GM12878 (cell line): ENCODE data around the gene PSAPL1. TPM values are rescaled to one million over a fixed set of nuclear protein-coding genes. Genes with fewer than 3 reads are reported as not detected.

Experiments used
- ATAC-seq: fragments of 200-7000 bp; cut with Tn5 transposase; 3 replicates; pipeline ENCODE4 v1.9.1; 2020; ENCODE audit warnings: mild to moderate bottlenecking, moderate library complexity
- BruUV-seq: library from RNA; stranded (reverse); fragments of 400-500 nt; replicated peaks from 2 replicates; lab custom pipeline; 2021; lab: Mats Ljungman, UMichigan
- CTCF ChIA-PET: fragments of 300-600 bp; sonication (Branson Sonifier 250); formaldehyde crosslinking; extraction: SDS; loops from one replicate; lab custom pipeline; 2021; ENCODE audit warnings: inconsistent platforms; lab: Yijun Ruan, JAX
- POLR2A ChIA-PET: fragments of 350-600 bp; formaldehyde crosslinking; extraction: SDS; loops from one replicate; lab custom pipeline; 2021; ENCODE audit warnings: inconsistent platforms; lab: Charles Lee
- RAD21 ChIA-PET: fragments of 300-600 bp; sonication (Branson Sonifier 250); formaldehyde crosslinking; loops from one replicate; lab custom pipeline; 2023; ENCODE audit warnings: antibody characterized with exemption; ENCODE audit not compliant: unreplicated experiment; lab: Charles Lee
- SMC1A ChIA-PET: fragments of 300-600 bp; sonication (Branson Sonifier 250); formaldehyde crosslinking; loops from one replicate; lab custom pipeline; 2023; ENCODE audit not compliant: unreplicated experiment, uncharacterized antibody; lab: Charles Lee
- DNase-seq: peaks from one replicate; pipeline ENCODE4 v3.0.0-alpha.2; 2011; ENCODE audit warnings: low read depth, low spot score
- FAIRE-seq: peaks from 3 replicates; lab custom pipeline; 2011; peaks lifted over from hg19 to GRCh38; lab: Jason Lieb, UNC
- H2AFZ ChIP-seq: 2 replicates; pipeline ENCODE4 v1.6.0; 2011; ENCODE audit warnings: low read depth, low read length, control low read depth; ENCODE audit not compliant: control insufficient read depth
- H3K27ac ChIP-seq: 2 replicates; pipeline ENCODE4 v1.5.1; 2011; ENCODE audit warnings: control low read depth; ENCODE audit not compliant: control insufficient read depth, insufficient read depth
- H3K27me3 ChIP-seq, 2 experiments: replicated peaks in 1 of 2; 2 replicates each; pipeline versions ENCODE4 v1.6.0 to v1.6.1; 2011; ENCODE audit warnings: low read length in 1 of 2; ENCODE audit not compliant: control insufficient read depth in 2 of 2, insufficient read depth in 2 of 2
- H3K36me3 ChIP-seq, 2 experiments: 2 replicates each; pipeline ENCODE4 v1.5.1; 2011; ENCODE audit warnings: low read length in 1 of 2; ENCODE audit not compliant: control insufficient read depth in 2 of 2, insufficient read depth in 2 of 2
- H3K4me1 ChIP-seq: 2 replicates; pipeline ENCODE4 v1.6.1; 2011; ENCODE audit warnings: mild to moderate bottlenecking, low read length, moderate library complexity, mixed read lengths; ENCODE audit not compliant: control insufficient read depth, insufficient read depth
- H3K4me2 ChIP-seq: 2 replicates; pipeline ENCODE4 v1.6.0; 2011; ENCODE audit warnings: control low read depth; ENCODE audit not compliant: control insufficient read depth, insufficient read depth
- H3K4me3 ChIP-seq: fragments of 200-600 bp; sonication (generic); 2 replicates; pipeline ENCODE4 v1.5.1; 2016
- H3K79me2 ChIP-seq: 2 replicates; pipeline ENCODE4 v1.6.0; 2011; ENCODE audit warnings: low read length; ENCODE audit not compliant: control insufficient read depth, insufficient read depth
- H3K9ac ChIP-seq: 2 replicates; pipeline ENCODE4 v1.8.0; 2011; ENCODE audit warnings: low read length, control low read depth, mixed read lengths; ENCODE audit not compliant: control insufficient read depth, insufficient read depth
- H3K9me3 ChIP-seq: replicated peaks from 3 replicates; pipeline ENCODE4 v1.5.1; 2011; ENCODE audit warnings: mild to moderate bottlenecking, low read length; ENCODE audit not compliant: control insufficient read depth, insufficient read depth
- H4K20me1 ChIP-seq: 2 replicates; pipeline ENCODE4 v1.6.0; 2011; ENCODE audit not compliant: control insufficient read depth, insufficient read depth
- BCL3 ChIP-seq: IDR thresholded peaks from 2 replicates; pipeline ENCODE4 v1.6.1; 2011; ENCODE audit warnings: borderline replicate concordance, low read depth, mild to moderate bottlenecking, moderate library complexity, low read length; ENCODE audit not compliant: insufficient read depth, poor library complexity, severe bottlenecking
- CBX3 ChIP-seq: fragments of 200-600 bp; sonication (generic); IDR thresholded peaks from 2 replicates; pipeline ENCODE4 v1.6.1; 2016; ENCODE audit warnings: low read depth, borderline replicate concordance
- ETV6 ChIP-seq, 2 experiments: fragments of 450-650 bp in 1 of 2; IDR thresholded peaks in 1 of 2; conservative IDR thresholded peaks in 1 of 2; 2 replicates each; pipeline ENCODE4 v1.6.1; 2014; ENCODE audit warnings: antibody characterized with exemption in 1 of 2, borderline replicate concordance in 1 of 2, low read depth in 1 of 2, mild to moderate bottlenecking in 1 of 2, moderate library complexity in 1 of 2
- FOXM1 ChIP-seq: IDR thresholded peaks from 2 replicates; pipeline ENCODE4 v1.6.1; 2012; ENCODE audit warnings: low read depth, mild to moderate bottlenecking, inconsistent platforms, low read length, moderate library complexity
- IRF4 ChIP-seq: IDR thresholded peaks from 2 replicates; pipeline ENCODE4 v1.6.1; 2011; ENCODE audit warnings: low read depth, low read length
- IRF5 ChIP-seq: fragments of 450-650 bp; IDR thresholded peaks from 2 replicates; pipeline ENCODE4 v1.6.1; 2017; ENCODE audit warnings: borderline replicate concordance
- JUND ChIP-seq: IDR thresholded peaks from 2 replicates; pipeline ENCODE4 v1.6.1; 2012; ENCODE audit warnings: low read depth, mild to moderate bottlenecking, low read length, improper control_type of control experiment, moderate library complexity
- MTA2 ChIP-seq: fragments of 450-650 bp; IDR thresholded peaks from 2 replicates; pipeline ENCODE4 v1.6.1; 2016; ENCODE audit warnings: low read depth, mild to moderate bottlenecking, moderate library complexity
- POLR2AphosphoS5 ChIP-seq: IDR thresholded peaks from 2 replicates; pipeline ENCODE4 v1.6.1; 2011; ENCODE audit warnings: mild to moderate bottlenecking, low read length, inconsistent platforms
- SMAD1 ChIP-seq: fragments of 450-650 bp; IDR thresholded peaks from 2 replicates; pipeline ENCODE4 v1.6.1; 2018; ENCODE audit warnings: mild to moderate bottlenecking, low read depth; ENCODE audit not compliant: partially characterized antibody
- SREBF1 ChIP-seq: IDR thresholded peaks from 2 replicates; pipeline ENCODE4 v1.6.1; 2012; ENCODE audit warnings: mild to moderate bottlenecking, low read length
- TCF3 ChIP-seq: IDR thresholded peaks from 2 replicates; pipeline ENCODE4 v1.6.1; 2012; ENCODE audit warnings: low read depth, mild to moderate bottlenecking, low read length, borderline replicate concordance; ENCODE audit not compliant: insufficient read depth
- WGBS: methylation state at CpG from one replicate; pipeline ENCODE4 v1.1.6; 2016; ENCODE audit warnings: low lambda C conversion rate; ENCODE audit not compliant: insufficient replicate concordance, insufficient coverage; ENCODE audit errors: missing lambda C conversion rate; 5-methylcytosine and 5-hydroxymethylcytosine counted together
- in situ Hi-C: fragments of 300-500 bp; cut with MboI; formaldehyde crosslinking; loops from 9 replicates; pipeline ENCODE4 v1.14.3; 2018; ENCODE audit warnings: mixed read lengths
- intact Hi-C: fragments of 100-400 bp; cut with micrococcal nuclease; formaldehyde crosslinking; loops from one replicate; pipeline ENCODE4 v1.14.2; 2022; ENCODE audit not compliant: unreplicated experiment
- polyA plus RNA-seq, 11 experiments: library from polyadenylated mRNA; depleted of rRNA in 4 of 11; unstranded in 6 of 11; stranded (reverse) in 5 of 11; fragments of >200 nt; fragmentation: Nextera tagmentation in 4 of 11; fragmentation: Illumina TruSeq in 1 of 11; extraction: Ambion mirVana in 4 of 11; extraction: Trizol in 1 of 11; gene quantifications; 1 replicate in 1 of 11; 2 replicates in 10 of 11; pipeline versions ENCODE4 v1.2.1 to v1.2.3, GENCODE V29; 2011 to 2016; ENCODE audit warnings: inconsistent platforms in 2 of 11, missing spikeins in 2 of 11, low read depth in 1 of 11
- total RNA-seq, 4 experiments: library from RNA; depleted of rRNA in 3 of 4; stranded (reverse); fragments of >200 nt in 3 of 4; fragmentation: Illumina TruSeq in 1 of 4; extraction: Trizol in 1 of 4; gene quantifications; 2 replicates each; pipeline versions ENCODE4 v1.2.1 to v1.2.3, GENCODE V29; 2013 to 2021

PSAPL1 gene
- total and polyA plus RNA-seq, 10 of the 15 experiments (the other 5 are each of a cell fraction or from before 2014, with no cell fraction given), result not detected

GRCh38 chr4:7414046-7414445, 20.7 kb downstream of the PSAPL1 start:
- H3K4me3 ChIP-seq, result no peak overlapping the region
- no peaks in the 10 kb centered on the region for H4K20me1 ChIP-seq
- no peak overlapping the region for H2AFZ ChIP-seq
- BruUV-seq, result no TSS peak
- ATAC-seq, result no peak
- no peaks in the 10 kb centered on the region for H3K79me2 ChIP-seq
- H3K4me1 ChIP-seq, result no peaks in the 10 kb centered on the region
- no peak overlapping the region for H3K9ac ChIP-seq
- no peak overlapping the region for H3K27ac ChIP-seq
- no peaks in the 10 kb centered on the region for H3K36me3 ChIP-seq
- CTCF ChIA-PET, result no interaction called here
- POLR2A ChIA-PET, result no interaction called here
- SMC1A ChIA-PET, result no interaction called here
- no peak for FAIRE-seq
- 38% methylated on average over 9 of the region's 9 CpGs for WGBS
- H3K9me3 ChIP-seq, result no peaks in the 10 kb centered on the region; the same call in 2 of the 3 replicates
- in situ Hi-C loops (no loop called here), intact Hi-C loops (no loop called here)
- RAD21 ChIA-PET, result no interaction called here
- DNase-seq, result no peak
- H3K27me3 ChIP-seq, result no peaks in the 10 kb centered on the region; a peak in 1 of 4 replicates
- TF ChIP-seq MTA2 (no peak), SMAD1 (no peak), JUND (no peak), SREBF1 (no peak), CBX3 (no peak)
- H3K4me2 ChIP-seq, result no peak overlapping the region

GRCh38 chr4:7412554-7412912, 22.2 kb downstream of the PSAPL1 start:
- no peak for FAIRE-seq
- ATAC-seq, result no peak

More at GRCh38 chr4:7412554-7412912, 22.2 kb downstream of the PSAPL1 start:
- Histone ChIP-seq H3K79me2 (no peaks in the 10 kb centered on the region), H3K27ac (no peak overlapping the region), H3K27me3 (no peaks in the 10 kb centered on the region; a peak in 1 of 4 replicates), H3K4me3 (no peak overlapping the region), H3K4me1 (no peaks in the 10 kb centered on the region), H4K20me1 (no peaks in the 10 kb centered on the region), H3K36me3 (no peaks in the 10 kb centered on the region), H3K9me3 (no peaks in the 10 kb centered on the region; the same call in 2 of the 3 replicates), H3K4me2 (no peak overlapping the region), H2AFZ (no peak overlapping the region), H3K9ac (no peak overlapping the region)
- ChIA-PET POLR2A (no interaction called here), CTCF (no interaction called here), SMC1A (no interaction called here), RAD21 (no interaction called here)
- TF ChIP-seq POLR2AphosphoS5 (no peak), BCL3 (no peak), IRF4 (no peak), IRF5 (no peak), ETV6 (conservative IDR thresholded peaks at IDR 0.05 in 1 of 2, IDR thresholded peaks at IDR 0.05 in 1 of 2; ENCODE audit: borderline replicate concordance in 1 of 2, low read depth in 1 of 2) (no peak), TCF3 (no peak), FOXM1 (no peak)
- DNase-seq, result no peak
- intact Hi-C loops (no loop called here), in situ Hi-C loops (no loop called here)
- WGBS, result 3% methylated on average over 3 of the region's 4 CpGs
- BruUV-seq, result no TSS peak
